Measurements from ENCODE around the gene PKN1. TPM values are rescaled to one million over a fixed set of nuclear protein-coding genes. Genes with fewer than 3 reads are reported as not detected.
"Not testable (repeated sequence)": the region's sequence is repeated elsewhere in the genome, so short reads cannot be mapped to it uniquely, and the experiment has no call there.

PKN1 gene
- total RNA-seq, 2 donors from 2014 or later = 103 to 141 TPM

DNA sequence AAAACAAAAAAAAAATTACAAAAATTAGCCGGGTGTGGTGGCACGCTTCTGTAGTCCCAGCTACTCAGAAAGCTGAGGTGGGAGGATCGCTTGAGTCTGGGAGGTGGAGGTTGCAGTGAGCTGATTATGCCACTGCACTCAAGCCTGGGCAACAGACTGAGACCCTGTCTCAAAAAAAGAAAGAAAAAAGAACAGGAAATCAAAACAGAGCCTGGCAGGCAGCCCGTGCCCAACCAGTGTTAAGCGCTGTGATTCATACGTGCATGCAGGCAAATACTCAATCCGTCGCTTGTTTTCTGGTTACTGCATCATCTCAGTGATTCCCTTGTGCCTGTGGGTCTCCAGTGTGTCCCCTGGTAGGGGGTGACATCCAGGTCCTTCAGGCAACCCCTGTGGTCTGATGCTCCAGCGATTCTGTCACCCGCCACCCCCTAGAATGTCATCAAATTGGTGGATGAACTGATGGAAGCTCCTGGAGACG lies 32.1 kb upstream of the PKN1 start:
- Histone ChIP-seq H3K4me3 (ENCODE audit: low read length) (no peak overlapping the region), H3K9ac (ENCODE audit: extremely low read depth, low read length, poor library complexity, severe bottlenecking) (no peak overlapping the region), H3K36me3 (ENCODE audit: control insufficient read depth, insufficient read depth, low read length) (no peaks in the 10 kb centered on the region), H3K9me3 (ENCODE audit: control insufficient read depth, low read length) (no peaks in the 10 kb centered on the region), H3K4me1 (ENCODE audit: control insufficient read depth, insufficient read depth, low read length) (no peaks in the 10 kb centered on the region), H3K27ac (ENCODE audit: low read depth, low read length) (no peak overlapping the region), H3K27me3 (ENCODE audit: control insufficient read depth, insufficient read depth, low read length, poor library complexity, severe bottlenecking) (no peaks in the 10 kb centered on the region)
- no peaks in the 10 kb centered on the region for H3K9me3 Mint-ChIP-seq
- no peaks in the 10 kb centered on the region for H3K36me3 Mint-ChIP-seq (ENCODE audit: low read depth)
- H3K4me1 Mint-ChIP-seq = peaks cover 2% of the 10 kb centered on the region
- H3K27ac Mint-ChIP-seq = no peak overlapping the region
- TF ChIP-seq CTCF (conservative IDR thresholded peaks at IDR 0.05) = no peak
- no peak for DNase-seq
- WGBS, 2 experiments (ENCODE audit: insufficient coverage in 1 of 2, insufficient read length in 1 of 2) = 93 to 98% methylated on average over 8 to 11 of the region's 11 CpGs
- no peaks in the 10 kb centered on the region for H3K27me3 Mint-ChIP-seq (ENCODE audit: insufficient read depth)
- H3K4me3 Mint-ChIP-seq = no peak overlapping the region

GRCh38 chr19:14401468-14402195 lies 31.5 kb upstream of the PKN1 start:
- Histone ChIP-seq H3K36me3 (ENCODE audit: control insufficient read depth, insufficient read depth, low read length) (no peaks in the 10 kb centered on the region), H3K27ac (ENCODE audit: low read depth, low read length) (no peak overlapping the region), H3K9me3 (ENCODE audit: control insufficient read depth, low read length) (no peaks in the 10 kb centered on the region), H3K27me3 (ENCODE audit: control insufficient read depth, insufficient read depth, low read length, poor library complexity, severe bottlenecking) (no peaks in the 10 kb centered on the region), H3K9ac (ENCODE audit: extremely low read depth, low read length, poor library complexity, severe bottlenecking) (no peak overlapping the region), H3K4me3 (ENCODE audit: low read length) (no peak overlapping the region), H3K4me1 (ENCODE audit: control insufficient read depth, insufficient read depth, low read length) (no peaks in the 10 kb centered on the region)
- no peaks in the 10 kb centered on the region for H3K9me3 Mint-ChIP-seq
- H3K4me3 Mint-ChIP-seq = no peak overlapping the region
- no peaks in the 10 kb centered on the region for H3K27me3 Mint-ChIP-seq (ENCODE audit: insufficient read depth)
- no peak overlapping the region for H3K27ac Mint-ChIP-seq
- no peak for TF ChIP-seq CTCF (conservative IDR thresholded peaks at IDR 0.05)
- no peak for DNase-seq
- H3K4me1 Mint-ChIP-seq = peaks cover 3% of the 10 kb centered on the region
- WGBS, 2 experiments (ENCODE audit: insufficient coverage in 1 of 2, insufficient read length in 1 of 2) = 93 to 94% methylated on average over 11 to 18 of the region's 18 CpGs
- H3K36me3 Mint-ChIP-seq (ENCODE audit: low read depth) = no peaks in the 10 kb centered on the region

DNA sequence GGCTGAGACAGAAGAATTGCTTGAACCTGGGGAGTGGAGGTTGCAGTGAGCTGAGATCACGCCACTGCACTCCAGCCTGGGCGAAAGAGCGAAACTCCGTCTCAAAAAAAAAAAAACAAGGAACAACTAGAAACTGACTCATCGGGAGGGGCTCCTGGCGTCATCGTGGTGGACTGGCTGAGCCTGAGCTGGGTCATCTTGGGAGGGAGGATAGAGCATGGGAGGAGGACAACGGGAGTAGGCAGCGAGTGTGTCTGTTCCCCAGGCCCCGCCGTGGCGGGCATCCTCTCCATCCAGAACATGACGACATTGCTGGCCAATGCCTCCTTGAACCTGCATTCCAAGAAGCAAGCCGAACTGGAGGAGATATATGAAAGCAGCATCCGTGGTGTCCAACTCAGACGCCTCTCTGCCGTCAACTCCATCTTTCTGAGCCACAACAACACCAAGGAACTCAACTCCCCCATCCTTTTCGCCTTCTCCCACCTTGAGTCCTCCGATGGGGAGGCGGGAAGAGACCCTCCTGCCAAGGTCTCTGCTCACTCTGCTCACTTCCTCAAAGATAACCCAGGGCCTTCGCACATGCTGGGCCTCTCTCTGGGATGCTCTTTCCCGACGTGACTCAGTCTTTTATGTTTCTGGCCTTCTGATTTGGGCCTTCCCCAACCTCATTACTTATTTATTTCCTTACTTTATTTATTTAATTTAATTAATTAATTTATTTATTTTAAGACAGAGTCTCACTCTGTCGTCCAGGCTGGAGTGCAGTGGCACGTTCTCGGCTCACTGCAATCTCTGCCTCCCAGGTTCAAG lies 30.6 kb upstream of the PKN1 start:
- no peak overlapping the region for H3K27ac Mint-ChIP-seq
- H3K27me3 Mint-ChIP-seq (ENCODE audit: insufficient read depth) = no peaks in the 10 kb centered on the region

DNA sequence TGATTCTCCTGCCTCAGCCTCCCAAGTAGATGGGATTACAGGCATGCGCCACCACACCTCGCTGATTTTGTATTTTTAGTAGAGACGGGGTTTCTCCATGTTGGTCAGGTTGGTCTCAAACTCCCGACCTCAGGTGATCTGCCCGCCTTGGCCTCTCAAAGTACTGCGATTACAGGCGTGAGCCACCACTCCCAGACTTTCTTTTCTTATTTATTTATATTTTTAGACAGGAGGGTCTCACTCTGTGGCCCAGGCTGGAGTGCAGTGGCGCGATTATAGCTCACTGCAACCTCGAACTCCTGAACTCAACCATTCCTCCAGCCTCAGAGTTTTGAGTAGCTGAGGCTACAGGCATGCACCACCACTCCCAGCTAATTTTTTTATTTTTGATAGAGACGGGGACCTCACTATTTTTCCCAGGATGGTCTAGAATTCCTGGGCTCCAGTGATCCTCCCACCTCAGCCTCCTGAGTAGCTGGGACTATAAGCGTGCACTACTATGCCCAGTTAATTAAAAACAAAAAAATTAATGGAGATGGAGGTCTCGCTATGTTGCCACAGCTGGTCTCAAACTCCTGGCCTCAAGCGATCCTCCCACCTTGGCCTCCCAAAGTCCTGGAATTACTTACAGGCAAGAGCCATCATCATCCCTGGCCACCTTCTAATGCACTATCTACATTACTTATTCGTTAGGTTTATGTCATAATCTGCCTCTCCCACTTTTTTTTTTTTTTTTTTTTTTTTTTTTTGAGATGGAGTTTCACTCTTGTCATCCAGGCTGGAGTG lies 29.8 kb upstream of the PKN1 start:
- H3K27me3 ChIP-seq (ENCODE audit: control insufficient read depth, insufficient read depth, low read length, poor library complexity, severe bottlenecking); H3K4me1 ChIP-seq (ENCODE audit: control insufficient read depth, insufficient read depth, low read length); H3K36me3 ChIP-seq (ENCODE audit: control insufficient read depth, insufficient read depth, low read length); H3K27ac Mint-ChIP-seq; H3K36me3 Mint-ChIP-seq (ENCODE audit: low read depth); DNase-seq; H3K27me3 Mint-ChIP-seq (ENCODE audit: insufficient read depth); H3K9me3 Mint-ChIP-seq; H3K9me3 ChIP-seq (ENCODE audit: control insufficient read depth, low read length); H3K4me1 Mint-ChIP-seq; H3K27ac ChIP-seq (ENCODE audit: low read depth, low read length); H3K4me3 ChIP-seq (ENCODE audit: low read length); H3K9ac ChIP-seq (ENCODE audit: extremely low read depth, low read length, poor library complexity, severe bottlenecking); H3K4me3 Mint-ChIP-seq: not testable (repeated sequence)
- 92 to 98% methylated on average over 12 to 15 of the region's 15 CpGs for WGBS, 2 experiments (ENCODE audit: insufficient coverage in 1 of 2, insufficient read length in 1 of 2)

More for the DNA sequence above, 30.6 kb upstream of the PKN1 start:
- Histone ChIP-seq H3K27me3 (ENCODE audit: control insufficient read depth, insufficient read depth, low read length, poor library complexity, severe bottlenecking) (no peaks in the 10 kb centered on the region), H3K4me3 (ENCODE audit: low read length) (no peak overlapping the region), H3K9ac (ENCODE audit: extremely low read depth, low read length, poor library complexity, severe bottlenecking) (no peak overlapping the region), H3K9me3 (ENCODE audit: control insufficient read depth, low read length) (no peaks in the 10 kb centered on the region), H3K27ac (ENCODE audit: low read depth, low read length) (no peak overlapping the region), H3K36me3 (ENCODE audit: control insufficient read depth, insufficient read depth, low read length) (peaks cover 2% of the 10 kb centered on the region), H3K4me1 (ENCODE audit: control insufficient read depth, insufficient read depth, low read length) (no peaks in the 10 kb centered on the region)
- H3K4me3 Mint-ChIP-seq = no peak overlapping the region
- no peaks in the 10 kb centered on the region for H3K9me3 Mint-ChIP-seq
- peaks cover 3% of the 10 kb centered on the region for H3K4me1 Mint-ChIP-seq
- WGBS, 2 experiments (ENCODE audit: insufficient coverage in 1 of 2, insufficient read length in 1 of 2) = 88 to 89% methylated on average over 21 to 26 of the region's 26 CpGs
- peaks cover 4% of the 10 kb centered on the region for H3K36me3 Mint-ChIP-seq (ENCODE audit: low read depth)
- no peak for TF ChIP-seq CTCF (conservative IDR thresholded peaks at IDR 0.05)
- no peak for DNase-seq
